Neural cell (in vitro differentiated cells): ENCODE data around the gene GTPBP3. TPM values are rescaled to one million over a fixed set of nuclear protein-coding genes. Genes with fewer than 3 reads are reported as not detected.

Source experiments
- H2AFZ ChIP-seq: fragments of 200-600, 300-800 bp; sonication (generic), shearing (Covaris generic); 2 replicates; pipeline ENCODE4 v1.6.0; 2014; ENCODE audit warnings: low read depth, mild to moderate bottlenecking, antibody characterized with exemption, low read length, moderate library complexity
- H3F3A ChIP-seq: fragments of 200-600 bp; shearing (Covaris generic); 2 replicates; pipeline ENCODE4 v1.6.1; 2016; ENCODE audit warnings: mild to moderate bottlenecking, moderate library complexity, mixed read lengths, antibody characterized with exemption, low read length; ENCODE audit not compliant: insufficient read depth, poor library complexity, severe bottlenecking
- H3K27ac ChIP-seq: fragments of 200-600, 300-800 bp; sonication (generic), shearing (Covaris generic); 2 replicates; pipeline ENCODE4 v1.5.1; 2014; ENCODE audit warnings: mild to moderate bottlenecking, low read length, moderate library complexity
- H3K27me3 ChIP-seq: fragments of 300-800, 200-600 bp; sonication (generic), shearing (Covaris generic); 2 replicates; pipeline ENCODE4 v1.6.0; 2014; ENCODE audit warnings: mild to moderate bottlenecking, low read depth, low read length, moderate library complexity; ENCODE audit not compliant: insufficient read depth
- H3K36me3 ChIP-seq: fragments of 300-800, 200-600 bp; sonication (generic), shearing (Covaris generic); 2 replicates; pipeline ENCODE4 v1.5.1; 2014; ENCODE audit warnings: mild to moderate bottlenecking, antibody characterized with exemption, low read length, moderate library complexity; ENCODE audit not compliant: insufficient read depth
- H3K4me2 ChIP-seq: fragments of 300-800, 200-600 bp; sonication (generic), shearing (Covaris generic); 2 replicates; pipeline ENCODE4 v1.6.0; 2014; ENCODE audit warnings: mild to moderate bottlenecking, low read length
- H3K4me3 ChIP-seq: fragments of 300-800, 200-600 bp; sonication (generic), shearing (Covaris generic); 2 replicates; pipeline ENCODE4 v1.5.1; 2014; ENCODE audit warnings: mild to moderate bottlenecking, low read length, moderate library complexity
- H3K79me2 ChIP-seq: fragments of 200-600 bp; shearing (Covaris generic); replicated peaks from 2 replicates; pipeline ENCODE4 v1.6.0; 2014; ENCODE audit warnings: mild to moderate bottlenecking, low read length, moderate library complexity; ENCODE audit not compliant: insufficient read depth
- H3K9ac ChIP-seq: fragments of 300-800, 200-600 bp; sonication (generic), shearing (Covaris generic); 2 replicates; pipeline ENCODE4 v1.6.1; 2016; ENCODE audit warnings: mild to moderate bottlenecking, low read length, mixed read lengths
- H3K9me2 ChIP-seq: fragments of 200-600 bp; shearing (Covaris generic); 2 replicates; pipeline ENCODE4 v1.6.1; 2016; ENCODE audit warnings: mild to moderate bottlenecking, low read length, mixed read lengths; ENCODE audit not compliant: insufficient read depth
- H3K9me3 ChIP-seq: fragments of 200-600, 300-800 bp; sonication (generic), shearing (Covaris generic); 2 replicates; pipeline ENCODE4 v1.6.1; 2016; ENCODE audit warnings: mild to moderate bottlenecking, mixed run types, low read length, moderate library complexity, mixed read lengths
- H4K20me1 ChIP-seq: fragments of 200-600 bp; shearing (Covaris generic); 2 replicates; pipeline ENCODE4 v1.6.1; 2016; ENCODE audit warnings: mild to moderate bottlenecking, mixed run types; ENCODE audit not compliant: insufficient read depth
- EP300 ChIP-seq: fragments of 450-650 bp; conservative IDR thresholded peaks from 2 replicates; pipeline ENCODE4 v1.6.1; 2014; ENCODE audit warnings: antibody characterized with exemption, mild to moderate bottlenecking, moderate library complexity; ENCODE audit not compliant: poor library complexity, severe bottlenecking
- EZH2 ChIP-seq: fragments of 200-600, 300-800 bp; shearing (Covaris generic), sonication (generic); IDR thresholded peaks from 2 replicates; pipeline ENCODE4 v1.6.1; 2014; ENCODE audit warnings: antibody characterized with exemption, low read length, borderline replicate concordance, mild to moderate bottlenecking; ENCODE audit not compliant: insufficient read depth, poor library complexity, severe bottlenecking
- MXI1 ChIP-seq: fragments of 450-650 bp; conservative IDR thresholded peaks from 2 replicates; pipeline ENCODE4 v1.6.1; 2014; ENCODE audit warnings: antibody characterized with exemption, mild to moderate bottlenecking; ENCODE audit not compliant: poor library complexity, severe bottlenecking
- POLR2AphosphoS5 ChIP-seq: IDR thresholded peaks from 2 replicates; pipeline ENCODE4 v1.6.1; 2012
- RAD21 ChIP-seq: fragments of 450-650 bp; conservative IDR thresholded peaks from 2 replicates; pipeline ENCODE4 v1.6.1; 2014; ENCODE audit warnings: antibody characterized with exemption, mild to moderate bottlenecking, moderate library complexity
- SMC3 ChIP-seq: fragments of 450-650 bp; conservative IDR thresholded peaks from 2 replicates; pipeline ENCODE4 v1.6.1; 2014; ENCODE audit warnings: antibody characterized with exemption, mild to moderate bottlenecking, moderate library complexity; ENCODE audit not compliant: poor library complexity
- TAF1 ChIP-seq: IDR thresholded peaks from 2 replicates; pipeline ENCODE4 v1.6.1; 2012; ENCODE audit warnings: low read depth
- polyA plus RNA-seq: library from polyadenylated mRNA; depleted of rRNA; stranded (reverse); fragments of >200 nt; gene quantifications from 2 replicates; pipeline ENCODE4 v1.2.3, GENCODE V29; 2014
- TF ChIP-seq, protein P1 (sequence below): IDR thresholded peaks from 2 replicates; pipeline ENCODE4 v1.6.1; 2012; ENCODE audit warnings: borderline replicate concordance
- TF ChIP-seq, protein P2 (sequence below): fragments of 450-650 bp; IDR thresholded peaks from 2 replicates; pipeline ENCODE4 v1.5.1; 2014; ENCODE audit warnings: antibody characterized with exemption, mild to moderate bottlenecking, moderate library complexity; ENCODE audit not compliant: poor library complexity, severe bottlenecking

GTPBP3 gene
- polyA plus RNA-seq, 1 donor from 2014 or later, result 25.6 TPM

DNA sequence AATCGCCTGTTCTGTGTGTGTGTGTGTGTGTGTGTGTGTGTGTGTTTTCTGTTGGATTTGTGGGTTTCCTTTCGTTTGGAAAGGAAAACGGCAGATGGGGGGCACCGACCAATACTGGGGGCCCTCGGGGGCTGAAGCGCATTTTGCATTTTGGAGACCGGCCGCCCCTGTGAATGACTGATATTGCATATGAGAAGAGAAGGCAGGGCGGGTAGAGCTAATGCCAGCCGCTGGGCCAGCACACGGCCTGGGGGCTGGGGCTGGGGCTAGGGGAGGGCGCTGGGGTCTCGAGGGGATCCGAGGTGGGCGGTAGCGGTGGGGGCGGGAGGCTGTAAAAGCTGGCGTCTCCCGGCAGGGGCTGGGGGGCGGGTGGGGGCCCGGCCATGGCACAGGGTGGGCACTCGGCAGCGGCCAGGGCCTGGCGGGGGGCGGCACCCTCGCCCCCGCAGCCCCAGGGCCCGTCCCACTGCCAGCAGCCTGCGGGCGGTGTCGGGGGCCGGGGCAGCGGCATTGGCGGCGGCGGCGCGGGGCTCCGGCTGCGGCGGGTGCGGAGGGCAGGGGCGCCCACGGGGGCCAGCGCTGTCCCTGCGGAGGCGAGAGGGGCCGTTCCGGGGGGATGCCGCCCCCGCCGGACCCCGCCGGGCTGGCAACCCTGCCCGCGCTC, 13.9 kb upstream of the GTPBP3 start:
- Histone ChIP-seq H3K9ac (no peak overlapping the region), H4K20me1 (no peaks in the 10 kb centered on the region), H3K79me2 (no peaks in the 10 kb centered on the region), H3F3A (no peaks in the 10 kb centered on the region), H3K27me3 (no peaks in the 10 kb centered on the region), H3K4me3 (no peak overlapping the region), H3K9me3 (no peaks in the 10 kb centered on the region), H3K27ac (no peak overlapping the region), H2AFZ (no peak overlapping the region), H3K36me3 (no peaks in the 10 kb centered on the region), H3K9me2 (no peaks in the 10 kb centered on the region), H3K4me2 (no peak overlapping the region)
- TF ChIP-seq EZH2 (no peak), POLR2AphosphoS5 (no peak), MXI1 (no peak), SMC3 (no peak), EP300 (no peak), TAF1 (no peak), RAD21 (no peak)
- TF ChIP-seq, protein P1, sequence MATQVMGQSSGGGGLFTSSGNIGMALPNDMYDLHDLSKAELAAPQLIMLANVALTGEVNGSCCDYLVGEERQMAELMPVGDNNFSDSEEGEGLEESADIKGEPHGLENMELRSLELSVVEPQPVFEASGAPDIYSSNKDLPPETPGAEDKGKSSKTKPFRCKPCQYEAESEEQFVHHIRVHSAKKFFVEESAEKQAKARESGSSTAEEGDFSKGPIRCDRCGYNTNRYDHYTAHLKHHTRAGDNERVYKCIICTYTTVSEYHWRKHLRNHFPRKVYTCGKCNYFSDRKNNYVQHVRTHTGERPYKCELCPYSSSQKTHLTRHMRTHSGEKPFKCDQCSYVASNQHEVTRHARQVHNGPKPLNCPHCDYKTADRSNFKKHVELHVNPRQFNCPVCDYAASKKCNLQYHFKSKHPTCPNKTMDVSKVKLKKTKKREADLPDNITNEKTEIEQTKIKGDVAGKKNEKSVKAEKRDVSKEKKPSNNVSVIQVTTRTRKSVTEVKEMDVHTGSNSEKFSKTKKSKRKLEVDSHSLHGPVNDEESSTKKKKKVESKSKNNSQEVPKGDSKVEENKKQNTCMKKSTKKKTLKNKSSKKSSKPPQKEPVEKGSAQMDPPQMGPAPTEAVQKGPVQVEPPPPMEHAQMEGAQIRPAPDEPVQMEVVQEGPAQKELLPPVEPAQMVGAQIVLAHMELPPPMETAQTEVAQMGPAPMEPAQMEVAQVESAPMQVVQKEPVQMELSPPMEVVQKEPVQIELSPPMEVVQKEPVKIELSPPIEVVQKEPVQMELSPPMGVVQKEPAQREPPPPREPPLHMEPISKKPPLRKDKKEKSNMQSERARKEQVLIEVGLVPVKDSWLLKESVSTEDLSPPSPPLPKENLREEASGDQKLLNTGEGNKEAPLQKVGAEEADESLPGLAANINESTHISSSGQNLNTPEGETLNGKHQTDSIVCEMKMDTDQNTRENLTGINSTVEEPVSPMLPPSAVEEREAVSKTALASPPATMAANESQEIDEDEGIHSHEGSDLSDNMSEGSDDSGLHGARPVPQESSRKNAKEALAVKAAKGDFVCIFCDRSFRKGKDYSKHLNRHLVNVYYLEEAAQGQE, result no peak
- TF ChIP-seq, protein P2, sequence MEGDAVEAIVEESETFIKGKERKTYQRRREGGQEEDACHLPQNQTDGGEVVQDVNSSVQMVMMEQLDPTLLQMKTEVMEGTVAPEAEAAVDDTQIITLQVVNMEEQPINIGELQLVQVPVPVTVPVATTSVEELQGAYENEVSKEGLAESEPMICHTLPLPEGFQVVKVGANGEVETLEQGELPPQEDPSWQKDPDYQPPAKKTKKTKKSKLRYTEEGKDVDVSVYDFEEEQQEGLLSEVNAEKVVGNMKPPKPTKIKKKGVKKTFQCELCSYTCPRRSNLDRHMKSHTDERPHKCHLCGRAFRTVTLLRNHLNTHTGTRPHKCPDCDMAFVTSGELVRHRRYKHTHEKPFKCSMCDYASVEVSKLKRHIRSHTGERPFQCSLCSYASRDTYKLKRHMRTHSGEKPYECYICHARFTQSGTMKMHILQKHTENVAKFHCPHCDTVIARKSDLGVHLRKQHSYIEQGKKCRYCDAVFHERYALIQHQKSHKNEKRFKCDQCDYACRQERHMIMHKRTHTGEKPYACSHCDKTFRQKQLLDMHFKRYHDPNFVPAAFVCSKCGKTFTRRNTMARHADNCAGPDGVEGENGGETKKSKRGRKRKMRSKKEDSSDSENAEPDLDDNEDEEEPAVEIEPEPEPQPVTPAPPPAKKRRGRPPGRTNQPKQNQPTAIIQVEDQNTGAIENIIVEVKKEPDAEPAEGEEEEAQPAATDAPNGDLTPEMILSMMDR, result no peak

DNA sequence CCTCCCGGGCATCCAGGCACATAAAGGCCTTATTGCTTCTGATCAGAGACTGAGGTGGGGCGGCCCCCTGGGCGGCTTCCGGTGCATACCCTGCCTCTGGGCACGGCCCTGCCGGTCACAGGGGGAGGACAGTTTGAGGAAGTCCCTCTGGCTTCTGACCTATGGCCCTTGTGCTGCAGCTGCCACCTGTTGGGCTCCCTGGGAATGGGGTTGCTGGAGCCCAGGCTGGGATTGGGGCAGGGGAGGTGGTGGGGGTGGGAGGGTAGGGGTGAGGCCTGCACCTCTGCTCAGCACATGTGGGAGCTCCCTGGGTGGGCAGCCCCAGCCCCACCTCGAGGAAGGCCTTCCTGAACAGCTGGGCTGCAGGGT, 13.4 kb upstream of the GTPBP3 start:
- no peak overlapping the region for H3K4me3 ChIP-seq

More for the DNA sequence above, 13.4 kb upstream of the GTPBP3 start:
- no peaks in the 10 kb centered on the region for H3K9me3 ChIP-seq
- H3K9ac ChIP-seq, result no peak overlapping the region
- H3K9me2 ChIP-seq, result no peaks in the 10 kb centered on the region
- H3K36me3 ChIP-seq, result no peaks in the 10 kb centered on the region
- H4K20me1 ChIP-seq, result no peaks in the 10 kb centered on the region
- H3K27ac ChIP-seq, result no peak overlapping the region
- no peaks in the 10 kb centered on the region for H3K79me2 ChIP-seq
- TF ChIP-seq EZH2, result no peak
- no peak for TF ChIP-seq MXI1
- no peaks in the 10 kb centered on the region for H3F3A ChIP-seq
- H2AFZ ChIP-seq, result no peak overlapping the region
- no peaks in the 10 kb centered on the region for H3K27me3 ChIP-seq
- H3K4me2 ChIP-seq, result no peak overlapping the region
